K562 (cell line): ENCODE measurements around the gene CXCL1. TPM values are rescaled to one million over a fixed set of nuclear protein-coding genes. Genes with fewer than 3 reads are reported as not detected.

Experiments used
- ATAC-seq: fragments of 200-7000 bp; cut with Tn5 transposase; 3 replicates; pipeline ENCODE4 v1.9.1; 2020; ENCODE audit warnings: moderate library complexity
- BruUV-seq: library from RNA; stranded (reverse); fragments of 400-500 nt; replicated peaks from 2 replicates; lab custom pipeline; 2021; lab: Mats Ljungman, UMichigan
- CTCF ChIA-PET: fragments of 300-600 bp; formaldehyde crosslinking; extraction: SDS; loops from one replicate; lab custom pipeline; 2021; ENCODE audit warnings: low intra/inter-chr PET ratio; lab: Yijun Ruan, JAX
- POLR2A ChIA-PET: fragments of 300-600, 350-650 bp; sonication (Branson Sonifier 250); formaldehyde crosslinking; extraction: SDS; loops from one replicate; lab custom pipeline; 2021; ENCODE audit warnings: antibody characterized with exemption, inconsistent platforms; lab: Yijun Ruan, JAX
- DNase-seq, 4 experiments: peaks; one replicate each; pipeline versions ENCODE4 v3.0.0 to v3.0.0-alpha.2; 2011 to 2018; ENCODE audit warnings: low spot score in 3 of 4, mixed read lengths in 3 of 4; ENCODE audit errors: extremely low read depth in 1 of 4
- FAIRE-seq: peaks from 2 replicates; lab custom pipeline; 2011; peaks lifted over from hg19 to GRCh38; lab: Jason Lieb, UNC
- H2AFZ ChIP-seq: 2 replicates; pipeline ENCODE4 v1.6.0; 2011; ENCODE audit warnings: low read depth, low read length, control low read depth, inconsistent platforms
- H3K27ac ChIP-seq: fragments of 200-600 bp; 3 replicates; pipeline ENCODE4 v1.8.0; 2011; ENCODE audit warnings: low read depth, mild to moderate bottlenecking, control low read depth, inconsistent platforms, low read length, moderate library complexity, mixed read lengths; ENCODE audit errors: extremely low read depth
- H3K27me3 ChIP-seq, 2 experiments: fragments of 300-600 bp in 1 of 2; 2 replicates in 1 of 2; 3 replicates in 1 of 2; pipeline versions ENCODE4 v1.6.0 to v1.8.0; 2011; ENCODE audit warnings: inconsistent platforms in 2 of 2, low read length in 2 of 2, mild to moderate bottlenecking in 1 of 2, mixed read lengths in 1 of 2, moderate library complexity in 1 of 2; ENCODE audit not compliant: control insufficient read depth in 2 of 2, insufficient read depth in 2 of 2
- H3K36me3 ChIP-seq: fragments of 300-600 bp; 3 replicates; pipeline ENCODE4 v1.8.0; 2011; ENCODE audit warnings: mild to moderate bottlenecking, low read length, inconsistent platforms; ENCODE audit not compliant: control insufficient read depth, insufficient read depth
- H3K4me1 ChIP-seq, 2 experiments: fragments of 200-600 bp in 1 of 2; replicated peaks in 1 of 2; 2 replicates in 1 of 2; 3 replicates in 1 of 2; pipeline versions ENCODE4 v1.5.1 to v1.8.0; 2011; ENCODE audit warnings: inconsistent platforms in 2 of 2, low read length in 2 of 2, mild to moderate bottlenecking in 1 of 2, mixed read lengths in 1 of 2, moderate library complexity in 1 of 2; ENCODE audit not compliant: control insufficient read depth in 2 of 2, insufficient read depth in 2 of 2
- H3K4me2 ChIP-seq: 2 replicates; pipeline ENCODE4 v1.6.1; 2011; ENCODE audit warnings: low read length, control low read depth, inconsistent platforms, mixed read lengths; ENCODE audit not compliant: insufficient read depth
- H3K4me3 ChIP-seq: fragments of 200-600 bp; sonication (generic), shearing (Covaris generic); 2 replicates; pipeline ENCODE4 v1.5.1; 2016; ENCODE audit warnings: control low read depth, inconsistent platforms
- H3K79me2 ChIP-seq: fragments of 200-600 bp; 3 replicates; pipeline ENCODE4 v1.8.0; 2011; ENCODE audit warnings: low read length, inconsistent platforms; ENCODE audit not compliant: control insufficient read depth, insufficient read depth
- H3K9ac ChIP-seq, 2 experiments: 2 replicates each; pipeline versions ENCODE4 v1.6.0 to v1.6.1; 2011; ENCODE audit warnings: low read depth in 2 of 2, low read length in 2 of 2, control low read depth in 1 of 2, inconsistent platforms in 1 of 2, mild to moderate bottlenecking in 1 of 2, mixed read lengths in 1 of 2; ENCODE audit not compliant: insufficient read depth in 1 of 2
- H3K9me1 ChIP-seq: one replicate; pipeline ENCODE4 v1.6.0; 2011; ENCODE audit warnings: inconsistent platforms, mild to moderate bottlenecking, low read length, moderate library complexity; ENCODE audit not compliant: control insufficient read depth, insufficient read depth
- H3K9me3 ChIP-seq: replicated peaks from 2 replicates; pipeline ENCODE4 v1.5.1; 2011; ENCODE audit warnings: low read depth, low read length, inconsistent platforms; ENCODE audit not compliant: control insufficient read depth, insufficient read depth
- H4K20me1 ChIP-seq: replicated peaks from 2 replicates; pipeline ENCODE4 v1.6.1; 2011; ENCODE audit warnings: low read length, inconsistent platforms, mixed read lengths; ENCODE audit not compliant: control insufficient read depth, insufficient read depth
- BRF1 ChIP-seq: IDR thresholded peaks from 3 replicates; pipeline ENCODE4 v1.6.1; 2011; ENCODE audit warnings: borderline replicate concordance, mild to moderate bottlenecking; ENCODE audit not compliant: insufficient read length; ENCODE audit errors: extremely low read depth
- CBFA2T3 ChIP-seq: fragments of 450-650 bp; IDR thresholded peaks from 2 replicates; pipeline ENCODE4 v1.6.1; 2017
- HINFP ChIP-seq: fragments of 450-650 bp; conservative IDR thresholded peaks from 2 replicates; pipeline ENCODE4 v1.6.1; 2016; ENCODE audit warnings: missing genetic modification characterization, low read depth, mild to moderate bottlenecking, control low read depth, missing compliant biosample characterization
- IFI16 ChIP-seq: fragments of 250-450 bp; sonication (Bioruptor Pico); IDR thresholded peaks from 2 replicates; pipeline ENCODE4 v2.1.2; 2022; ENCODE audit warnings: mild to moderate bottlenecking, inconsistent platforms
- LARP7 ChIP-seq: fragments of 450-650 bp; IDR thresholded peaks from 2 replicates; pipeline ENCODE4 v1.6.1; 2016
- NR2C2 ChIP-seq, 2 experiments: fragments of 200-800 bp in 1 of 2; sonication (Bioruptor generic) in 1 of 2; sonication (generic) in 1 of 2; formaldehyde crosslinking in 1 of 2; IDR thresholded peaks; 2 replicates each; pipeline versions ENCODE4 v1.6.1 to v1.8.0; 2016 to 2022; ENCODE audit warnings: mild to moderate bottlenecking in 1 of 2, missing compliant biosample characterization in 1 of 2, missing genetic modification characterization in 1 of 2, missing genetic modification reagents in 1 of 2
- RAD21 ChIP-seq, 2 experiments: fragments of 250-450 bp in 1 of 2; fragments of 450-650 bp in 1 of 2; sonication (Bioruptor Pico) in 1 of 2; formaldehyde crosslinking in 1 of 2; IDR thresholded peaks in 1 of 2; conservative IDR thresholded peaks in 1 of 2; 2 replicates each; pipeline versions ENCODE4 v1.4.0 to v1.8.0; 2020 to 2022; ENCODE audit warnings: mild to moderate bottlenecking in 2 of 2, moderate library complexity in 1 of 2
- SOX6 ChIP-seq: fragments of 450-650 bp; IDR thresholded peaks from 2 replicates; pipeline ENCODE4 v1.6.1; 2014; ENCODE audit warnings: mild to moderate bottlenecking
- SPI1 ChIP-seq: IDR thresholded peaks from 2 replicates; pipeline ENCODE4 v1.6.1; 2011; ENCODE audit warnings: low read depth, low read length, control low read depth, borderline replicate concordance
- TAF7 ChIP-seq: fragments of 450-650 bp; IDR thresholded peaks from 2 replicates; pipeline ENCODE4 v1.6.1; 2016; ENCODE audit warnings: missing genetic modification characterization, missing compliant biosample characterization
- TCF3 ChIP-seq: sonication (generic); formaldehyde crosslinking; IDR thresholded peaks from 2 replicates; pipeline ENCODE4 v1.4.0; 2020; ENCODE audit warnings: mild to moderate bottlenecking, missing genetic modification reagents
- ZBTB34 ChIP-seq: fragments of 250-450 bp; sonication (Bioruptor Pico); IDR thresholded peaks from 2 replicates; pipeline ENCODE4 v1.8.0; 2021; ENCODE audit warnings: mild to moderate bottlenecking, moderate library complexity
- ZNF12 ChIP-seq: sonication (generic); formaldehyde crosslinking; IDR thresholded peaks from 2 replicates; pipeline ENCODE4 v1.4.0; 2020; ENCODE audit warnings: mild to moderate bottlenecking, missing genetic modification reagents
- ZNF217 ChIP-seq: sonication (generic); formaldehyde crosslinking; IDR thresholded peaks from 2 replicates; pipeline ENCODE4 v1.8.0; 2022; ENCODE audit warnings: mild to moderate bottlenecking, missing genetic modification reagents
- ZNF224 ChIP-seq: sonication (generic); formaldehyde crosslinking; IDR thresholded peaks from 2 replicates; pipeline ENCODE4 v1.8.0; 2022; ENCODE audit warnings: mild to moderate bottlenecking, missing genetic modification reagents
- ZNF354B ChIP-seq: fragments of 250-450 bp; sonication (Bioruptor Pico); IDR thresholded peaks from 2 replicates; pipeline ENCODE4 v1.4.0; 2020
- ZNF79 ChIP-seq: fragments of 250-450 bp; sonication (Bioruptor Pico); IDR thresholded peaks from 2 replicates; pipeline ENCODE4 v1.4.0; 2020; ENCODE audit warnings: low read depth, mild to moderate bottlenecking, moderate library complexity
- WGBS: fragments of 100-300 bp; shearing (Covaris generic); methylation state at CpG from one replicate; pipeline ENCODE4 v1.1.6; 2016; ENCODE audit warnings: low coverage, mixed read lengths; ENCODE audit not compliant: insufficient coverage; ENCODE audit errors: missing lambda C conversion rate; 5-methylcytosine and 5-hydroxymethylcytosine counted together
- in situ Hi-C: fragments of 300-500 bp; cut with MboI; formaldehyde crosslinking; loops from 4 replicates; pipeline ENCODE4 v1.15.0; 2018; ENCODE audit warnings: inconsistent platforms, mixed read lengths
- intact Hi-C: fragments of 100-400 bp; cut with micrococcal nuclease; formaldehyde crosslinking; loops from 2 replicates; pipeline ENCODE4 v1.14.2; 2022
- polyA plus RNA-seq, 8 experiments: library from polyadenylated mRNA; depleted of rRNA in 4 of 8; stranded (reverse) in 5 of 8; unstranded in 3 of 8; fragments of >200 nt; fragmentation: Nextera tagmentation in 2 of 8; fragmentation: Illumina TruSeq in 1 of 8; extraction: Ambion mirVana in 2 of 8; extraction: Trizol in 1 of 8; gene quantifications; 2 replicates each; pipeline versions ENCODE4 v1.2.1 to v1.2.3, GENCODE V29; 2011 to 2014; ENCODE audit warnings: inconsistent platforms in 1 of 8, missing spikeins in 1 of 8
- total RNA-seq, 7 experiments: library from RNA; depleted of rRNA in 6 of 7; stranded (reverse); fragments of >200 nt in 6 of 7; fragmentation: Illumina TruSeq in 2 of 7; extraction: Trizol in 2 of 7; gene quantifications; 2 replicates each; pipeline versions ENCODE4 v1.2.1 to v1.2.3, GENCODE V29; 2011 to 2021; ENCODE audit warnings: low replicate concordance in 1 of 7

CXCL1 gene
- total and polyA plus RNA-seq, 9 of the 15 experiments (the other 6 are each of a cell fraction or from before 2014, with no cell fraction given): 0.07 to 2.2 (median 0.32) TPM; not detected in 3

- Histone ChIP-seq H4K20me1 (no peaks in the 10 kb centered on the region), H3K4me1 (peaks cover 0 to 5% of the 10 kb centered on the region in 2 experiments; a peak in 2 of 5 replicates), H3K9me1 (no peaks in the 10 kb centered on the region), H2AFZ (no peak overlapping the region), H3K27ac (no peak overlapping the region), H3K79me2 (no peaks in the 10 kb centered on the region), H3K9ac (no peak overlapping the region), H3K4me3 (no peak overlapping the region), H3K4me2 (no peak overlapping the region), H3K9me3 (no peaks in the 10 kb centered on the region), H3K36me3 (no peaks in the 10 kb centered on the region), H3K27me3 (no peaks in the 10 kb centered on the region)
- ATAC-seq: no peak
- no peak for FAIRE-seq
- ChIA-PET CTCF (no interaction called here), POLR2A (no interaction called here)
- 79% methylated on average over 2 of the region's 4 CpGs for WGBS
- no peak for DNase-seq
- BruUV-seq: no TSS peak
- intact Hi-C loops: no loop called here
- no peak for TF ChIP-seq IFI16 (CRISPR knock-in tag)
- no peak for TF ChIP-seq ZNF12 (CRISPR knock-in tag)
- TF ChIP-seq TCF3 (CRISPR knock-in tag): no peak
- no peak for TF ChIP-seq SOX6
- no peak for TF ChIP-seq CBFA2T3
- no peak for TF ChIP-seq BRF1
- TF ChIP-seq ZBTB34: no peak
- no peak for TF ChIP-seq HINFP (tag)
- TF ChIP-seq RAD21 (CRISPR knock-in tag; conservative IDR thresholded peaks at IDR 0.05 in 1 of 2, IDR thresholded peaks at IDR 0.05 in 1 of 2): no peak
- no peak for TF ChIP-seq TAF7 (tag)
- TF ChIP-seq ZNF217 (CRISPR knock-in tag): no peak
- TF ChIP-seq ZNF224: no peak
- TF ChIP-seq ZNF354B: no peak
- no peak for TF ChIP-seq SPI1
- TF ChIP-seq ZNF79 (CRISPR knock-in tag): no peak
- TF ChIP-seq NR2C2 (CRISPR knock-in tag; IDR thresholded peaks at IDR 0.05): no peak
- TF ChIP-seq NR2C2 (tag; IDR thresholded peaks at IDR 0.05): no peak
- TF ChIP-seq LARP7: no peak
- in situ Hi-C loops: no loop called here
Measured at GRCh38 chr4:73841243-73841925, 27.8 kb upstream of the CXCL1 start.
